Measurements from ENCODE around the gene AMBP.

GRCh38 chr9:114035845-114036801, 42.0 kb downstream of the AMBP start:
- TF ChIP-seq, protein P1, sequence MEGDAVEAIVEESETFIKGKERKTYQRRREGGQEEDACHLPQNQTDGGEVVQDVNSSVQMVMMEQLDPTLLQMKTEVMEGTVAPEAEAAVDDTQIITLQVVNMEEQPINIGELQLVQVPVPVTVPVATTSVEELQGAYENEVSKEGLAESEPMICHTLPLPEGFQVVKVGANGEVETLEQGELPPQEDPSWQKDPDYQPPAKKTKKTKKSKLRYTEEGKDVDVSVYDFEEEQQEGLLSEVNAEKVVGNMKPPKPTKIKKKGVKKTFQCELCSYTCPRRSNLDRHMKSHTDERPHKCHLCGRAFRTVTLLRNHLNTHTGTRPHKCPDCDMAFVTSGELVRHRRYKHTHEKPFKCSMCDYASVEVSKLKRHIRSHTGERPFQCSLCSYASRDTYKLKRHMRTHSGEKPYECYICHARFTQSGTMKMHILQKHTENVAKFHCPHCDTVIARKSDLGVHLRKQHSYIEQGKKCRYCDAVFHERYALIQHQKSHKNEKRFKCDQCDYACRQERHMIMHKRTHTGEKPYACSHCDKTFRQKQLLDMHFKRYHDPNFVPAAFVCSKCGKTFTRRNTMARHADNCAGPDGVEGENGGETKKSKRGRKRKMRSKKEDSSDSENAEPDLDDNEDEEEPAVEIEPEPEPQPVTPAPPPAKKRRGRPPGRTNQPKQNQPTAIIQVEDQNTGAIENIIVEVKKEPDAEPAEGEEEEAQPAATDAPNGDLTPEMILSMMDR (IDR thresholded peaks at IDR 0.05; ENCODE audit: low read depth, low read length, missing input control): no peak
- TF ChIP-seq FOXA1 (IDR thresholded peaks at IDR 0.05): no peak
- TF ChIP-seq, protein P2, sequence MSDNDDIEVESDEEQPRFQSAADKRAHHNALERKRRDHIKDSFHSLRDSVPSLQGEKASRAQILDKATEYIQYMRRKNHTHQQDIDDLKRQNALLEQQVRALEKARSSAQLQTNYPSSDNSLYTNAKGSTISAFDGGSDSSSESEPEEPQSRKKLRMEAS (IDR thresholded peaks at IDR 0.05): no peak
- TF ChIP-seq SP1 (IDR thresholded peaks at IDR 0.05): no peak
- TF ChIP-seq GABPA (IDR thresholded peaks at IDR 0.05 in 1 of 2, conservative IDR thresholded peaks at IDR 0.05 in 1 of 2): no peak
- TF ChIP-seq, protein P3, sequence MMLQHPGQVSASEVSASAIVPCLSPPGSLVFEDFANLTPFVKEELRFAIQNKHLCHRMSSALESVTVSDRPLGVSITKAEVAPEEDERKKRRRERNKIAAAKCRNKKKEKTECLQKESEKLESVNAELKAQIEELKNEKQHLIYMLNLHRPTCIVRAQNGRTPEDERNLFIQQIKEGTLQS (IDR thresholded peaks at IDR 0.05): no peak
